ENCODE data around the gene UPB1. TPM values are rescaled to one million over a fixed set of nuclear protein-coding genes. Genes with fewer than 3 reads are reported as not detected.

Gene UPB1
- total and polyA plus RNA-seq, 9 of the 15 experiments (the other 6 are each of a cell fraction or from before 2014, with no cell fraction given): 0.06 to 0.11 TPM; not detected in 7

GRCh38 chr22:24555165-24556039 lies 60.3 kb downstream of the UPB1 start, which contains the start of gene SNRPD3 (continued):
- no peak for TF ChIP-seq ILF3 (IDR thresholded peaks at IDR 0.05; ENCODE audit: borderline replicate concordance)
- peak; percentile 83 for TF ChIP-seq FOXK1 (CRISPR knock-in tag; IDR thresholded peaks at IDR 0.05; ENCODE audit: borderline replicate concordance)
- TF ChIP-seq, protein P1, sequence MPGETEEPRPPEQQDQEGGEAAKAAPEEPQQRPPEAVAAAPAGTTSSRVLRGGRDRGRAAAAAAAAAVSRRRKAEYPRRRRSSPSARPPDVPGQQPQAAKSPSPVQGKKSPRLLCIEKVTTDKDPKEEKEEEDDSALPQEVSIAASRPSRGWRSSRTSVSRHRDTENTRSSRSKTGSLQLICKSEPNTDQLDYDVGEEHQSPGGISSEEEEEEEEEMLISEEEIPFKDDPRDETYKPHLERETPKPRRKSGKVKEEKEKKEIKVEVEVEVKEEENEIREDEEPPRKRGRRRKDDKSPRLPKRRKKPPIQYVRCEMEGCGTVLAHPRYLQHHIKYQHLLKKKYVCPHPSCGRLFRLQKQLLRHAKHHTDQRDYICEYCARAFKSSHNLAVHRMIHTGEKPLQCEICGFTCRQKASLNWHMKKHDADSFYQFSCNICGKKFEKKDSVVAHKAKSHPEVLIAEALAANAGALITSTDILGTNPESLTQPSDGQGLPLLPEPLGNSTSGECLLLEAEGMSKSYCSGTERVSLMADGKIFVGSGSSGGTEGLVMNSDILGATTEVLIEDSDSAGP (CRISPR knock-in tag; IDR thresholded peaks at IDR 0.05): no peak
- no peak for TF ChIP-seq POLR3A (IDR thresholded peaks at IDR 0.05; ENCODE audit: borderline replicate concordance, extremely low read depth, insufficient read depth, insufficient read length)
- no peak for TF ChIP-seq GABPB2 (CRISPR knock-in tag; conservative IDR thresholded peaks at IDR 0.05)
- peak; percentile 96 for TF ChIP-seq BRD4 (IDR thresholded peaks at IDR 0.05)
- TF ChIP-seq SFPQ (IDR thresholded peaks at IDR 0.05; ENCODE audit: low read depth, low read length): no peak
- no peak for TF ChIP-seq JUNB (CRISPR knock-in tag; conservative IDR thresholded peaks at IDR 0.05)
- no peak for TF ChIP-seq U2AF1 (optimal IDR thresholded peaks at IDR 0.05; ENCODE audit: low read depth, low read length)
- TF ChIP-seq SIRT6 (IDR thresholded peaks at IDR 0.05; ENCODE audit: low read depth, low read length): no peak
- no peak for TF ChIP-seq EP300 (IDR thresholded peaks at IDR 0.05; ENCODE audit: low read length)
- TF ChIP-seq POLR2A (conservative IDR thresholded peaks at IDR 0.05): peak; percentile 82
- TF ChIP-seq ZBTB12 (CRISPR knock-in tag; IDR thresholded peaks at IDR 0.05): no peak
- TF ChIP-seq IRF2 (CRISPR knock-in tag; IDR thresholded peaks at IDR 0.05): no peak
- no peak for TF ChIP-seq MBD1 (CRISPR knock-in tag; IDR thresholded peaks at IDR 0.05)
- TF ChIP-seq PHB2 (IDR thresholded peaks at IDR 0.05; ENCODE audit: low read depth): no peak
- peak; percentile 89 for TF ChIP-seq ELF1 (tag; IDR thresholded peaks at IDR 0.05)
- no peak for TF ChIP-seq YBX1 (IDR thresholded peaks at IDR 0.05)
- peak; percentile 78 for TF ChIP-seq KDM5B (IDR thresholded peaks at IDR 0.05; ENCODE audit: insufficient replicate concordance, low read depth, low read length)
- TF ChIP-seq ZEB2 (IDR thresholded peaks at IDR 0.05): peak; percentile 96
- TF ChIP-seq BRD9 (IDR thresholded peaks at IDR 0.05; ENCODE audit: low read depth, partially characterized antibody): no peak
- no peak for TF ChIP-seq GATA2 (CRISPR knock-in tag; IDR thresholded peaks at IDR 0.05)
- no peak for TF ChIP-seq RBM15 (IDR thresholded peaks at IDR 0.05; ENCODE audit: insufficient read depth, low read length)

Data from K562 (cell line).